SK-N-SH (cell line): Measurements from ENCODE around the gene ERMN. TPM values are rescaled to one million over a fixed set of nuclear protein-coding genes. Genes with fewer than 3 reads are reported as not detected.

Source experiments
- CTCF ChIA-PET: fragments of 300-600, 350-600 bp; formaldehyde crosslinking; extraction: SDS; loops from one replicate; lab custom pipeline; 2021; lab: Yijun Ruan, JAX
- POLR2A ChIA-PET: fragments of 350-600 bp; sonication (Branson Sonifier 250); formaldehyde crosslinking; extraction: SDS; loops from one replicate; lab custom pipeline; 2020; ENCODE audit warnings: antibody characterized with exemption, inconsistent platforms; lab: Yijun Ruan, JAX
- DNase-seq: peaks from one replicate; pipeline ENCODE4 v3.0.0; 2012
- H2AFZ ChIP-seq: fragments of 200-600 bp; sonication (generic); 2 replicates; pipeline ENCODE4 v1.8.1; 2016; ENCODE audit warnings: antibody characterized with exemption, mild to moderate bottlenecking, low read depth
- H3F3A ChIP-seq: fragments of 200-600 bp; sonication (generic); replicated peaks from 2 replicates; pipeline ENCODE3; 2016; ENCODE audit warnings: antibody characterized with exemption, mild to moderate bottlenecking; ENCODE audit not compliant: insufficient read depth
- H3K27ac ChIP-seq, 2 experiments: fragments of 200-500 bp in 1 of 2; fragments of 200-600 bp in 1 of 2; sonication (Bioruptor generic) in 1 of 2; sonication (generic), shearing (Covaris generic) in 1 of 2; 2 replicates each; pipeline versions ENCODE4 v1.5.1 to v1.6.1; 2014 to 2016; ENCODE audit warnings: low read depth in 2 of 2, inconsistent platforms in 1 of 2, low read length in 1 of 2, mild to moderate bottlenecking in 1 of 2, mixed read lengths in 1 of 2
- H3K27me3 ChIP-seq: fragments of 200-600 bp; sonication (generic), shearing (Covaris generic); 2 replicates; pipeline ENCODE4 v1.6.1; 2016; ENCODE audit warnings: mixed run types; ENCODE audit not compliant: insufficient read depth
- H3K36me3 ChIP-seq, 2 experiments: fragments of 200-500 bp in 1 of 2; fragments of 200-600 bp in 1 of 2; sonication (Bioruptor generic) in 1 of 2; sonication (generic) in 1 of 2; replicated peaks in 1 of 2; 2 replicates each; pipeline versions ENCODE3 to v1.5.1; 2014 to 2016; ENCODE audit warnings: low read length in 1 of 2, mild to moderate bottlenecking in 1 of 2; ENCODE audit not compliant: insufficient read depth in 2 of 2, control insufficient read depth in 1 of 2
- H3K4me1 ChIP-seq, 2 experiments: fragments of 200-500 bp in 1 of 2; fragments of 200-600 bp in 1 of 2; sonication (Bioruptor generic) in 1 of 2; sonication (generic), shearing (Covaris generic) in 1 of 2; 2 replicates each; pipeline versions ENCODE4 v1.5.1 to v1.6.1; 2014 to 2016; ENCODE audit warnings: low read depth in 1 of 2, low read length in 1 of 2, mixed run types in 1 of 2; ENCODE audit not compliant: insufficient read depth in 2 of 2, control insufficient read depth in 1 of 2
- H3K4me2 ChIP-seq: fragments of 200-600 bp; sonication (generic), shearing (Covaris generic); 2 replicates; pipeline ENCODE4 v1.6.1; 2017; ENCODE audit warnings: mixed run types
- H3K4me3 ChIP-seq, 2 experiments: fragments of 200-500 bp in 1 of 2; fragments of 200-600 bp in 1 of 2; sonication (Bioruptor generic) in 1 of 2; sonication (generic), shearing (Covaris generic) in 1 of 2; 2 replicates each; pipeline versions ENCODE4 v1.5.1 to v1.8.1; 2014 to 2016; ENCODE audit warnings: low read depth in 2 of 2, inconsistent platforms in 1 of 2, low read length in 1 of 2, mild to moderate bottlenecking in 1 of 2, mixed read lengths in 1 of 2, moderate library complexity in 1 of 2
- H3K79me2 ChIP-seq: fragments of 200-600 bp; sonication (generic); 2 replicates; pipeline ENCODE4 v1.8.1; 2017; ENCODE audit warnings: mild to moderate bottlenecking; ENCODE audit not compliant: insufficient read depth
- H3K9ac ChIP-seq: fragments of 200-600 bp; sonication (generic); 2 replicates; pipeline ENCODE4 v1.6.1; 2017; ENCODE audit warnings: mixed run types
- H3K9me2 ChIP-seq: fragments of 200-600 bp; sonication (generic); 2 replicates; pipeline ENCODE4 v1.6.1; 2017; ENCODE audit warnings: mixed run types
- H3K9me3 ChIP-seq: fragments of 200-600 bp; sonication (generic); 2 replicates; pipeline ENCODE4 v1.6.1; 2017; ENCODE audit warnings: mixed run types, mild to moderate bottlenecking, moderate library complexity
- H4K20me1 ChIP-seq: fragments of 200-600 bp; sonication (generic); 2 replicates; pipeline ENCODE4 v1.6.1; 2017; ENCODE audit warnings: mild to moderate bottlenecking, mixed run types; ENCODE audit not compliant: insufficient read depth
- CHD2 ChIP-seq: fragments of 150-350 bp; IDR thresholded peaks from 2 replicates; pipeline ENCODE4 v1.6.1; 2018; ENCODE audit warnings: low read length; ENCODE audit not compliant: partially characterized antibody
- GABPA ChIP-seq: IDR thresholded peaks from 2 replicates; pipeline ENCODE4 v1.4.0; 2012; ENCODE audit warnings: low read depth, mild to moderate bottlenecking
- GATA2 ChIP-seq: sonication (generic); formaldehyde crosslinking; IDR thresholded peaks from 2 replicates; pipeline ENCODE4 v1.5.0; 2020; ENCODE audit warnings: mild to moderate bottlenecking, missing genetic modification reagents
- MAX ChIP-seq: IDR thresholded peaks from 2 replicates; pipeline ENCODE4 v1.4.0; 2012; ENCODE audit warnings: low read depth
- MXI1 ChIP-seq: IDR thresholded peaks from 2 replicates; pipeline ENCODE4 v1.6.1; 2012; ENCODE audit warnings: mild to moderate bottlenecking, low read depth, low read length, improper control_type of control experiment
- NFIC ChIP-seq: IDR thresholded peaks from 2 replicates; pipeline ENCODE4 v1.4.0; 2012; ENCODE audit warnings: borderline replicate concordance
- NRF1 ChIP-seq: IDR thresholded peaks from 2 replicates; pipeline ENCODE4 v1.6.1; 2012; ENCODE audit warnings: low read depth, mild to moderate bottlenecking, low read length
- PBX3 ChIP-seq: IDR thresholded peaks from 2 replicates; pipeline ENCODE4; 2012
- REST ChIP-seq: IDR thresholded peaks from 2 replicates; pipeline ENCODE4 v1.6.1; 2012; ENCODE audit warnings: mild to moderate bottlenecking, low read depth, low read length, moderate library complexity
- YY1 ChIP-seq: IDR thresholded peaks from 2 replicates; pipeline ENCODE4 v1.4.0; 2012; ENCODE audit warnings: low read depth, mild to moderate bottlenecking
- ZBTB33 ChIP-seq: IDR thresholded peaks from 2 replicates; pipeline ENCODE4 v1.4.0; 2012; ENCODE audit warnings: low read depth, borderline replicate concordance
- WGBS: methylation state at CpG from one replicate; pipeline ENCODE4 v1.1.6; 2017; ENCODE audit warnings: low lambda C conversion rate; 5-methylcytosine and 5-hydroxymethylcytosine counted together
- polyA plus RNA-seq, 3 experiments: library from polyadenylated mRNA; depleted of rRNA; stranded (reverse); fragments of >200 nt; gene quantifications; 2 replicates each; pipeline ENCODE4 v1.2.3, GENCODE V29; 2012

ERMN gene
- polyA plus RNA-seq, 1 of the 3 experiments (the other 2 are of a cell fraction), result not detected

GRCh38 chr2:157326698-157327097, 1.1 kb upstream of the ERMN start:
- ChIA-PET CTCF (interaction anchor here (0.8 to 5.6 kb wide), 14 partner anchors 8 to 166 kb away, joined by 3 to 67 read pairs (median 5); no protein-coding TSS in a partner anchor), POLR2A (no interaction called here)
- no peak for TF ChIP-seq ZBTB33
- TF ChIP-seq NFIC, result no peak
- TF ChIP-seq MAX, result no peak
- TF ChIP-seq REST, result no peak
- no peak for TF ChIP-seq MXI1
- no peak for TF ChIP-seq YY1
- TF ChIP-seq GABPA, result no peak
- no peak for TF ChIP-seq PBX3
- no peak for TF ChIP-seq GATA2 (CRISPR knock-in tag)
- TF ChIP-seq NRF1, result no peak
- no peak for TF ChIP-seq CHD2
- no peak overlapping the region for H3K4me2 ChIP-seq
- no peak overlapping the region for H3K9ac ChIP-seq
- 23% methylated on average over 3 of the region's 3 CpGs for WGBS
- no peak for DNase-seq
- H3K36me3 ChIP-seq, result no peaks in the 10 kb centered on the region
- H3K4me3 ChIP-seq, result no peak overlapping the region
- no peak overlapping the region for H3K27ac ChIP-seq
- H3K79me2 ChIP-seq, result no peaks in the 10 kb centered on the region
- H3K9me3 ChIP-seq, result no peaks in the 10 kb centered on the region
- H3K27me3 ChIP-seq, result peaks cover 31% of the 10 kb centered on the region; the same call in 1 of the 2 replicates
- H3K4me1 ChIP-seq, result no peaks in the 10 kb centered on the region
- H2AFZ ChIP-seq, result no peak overlapping the region
- H3K9me2 ChIP-seq, result no peaks in the 10 kb centered on the region
- H3F3A ChIP-seq, result no peaks in the 10 kb centered on the region
- H4K20me1 ChIP-seq, result no peaks in the 10 kb centered on the region
